Gastrocnemius medialis (tissue), 4 donors: Measurements from ENCODE around the gene FANCC. TPM values are rescaled to one million over a fixed set of nuclear protein-coding genes. Genes with fewer than 3 reads are reported as not detected.
A peak's percentile ranks its signal among the peaks of the same experiment; 100 is the strongest.

ENCODE experiments used
- ATAC-seq, 2 donors: fragments of 150-250 bp; one replicate each; pipeline ENCODE4 v1.9.1; 2016
- DNase-seq, 2 donors: peaks; one replicate each; pipeline ENCODE4 v3.0.0-alpha.2; 2019
- H3K27ac ChIP-seq, 4 donors: fragments of 200-600 bp; sonication (generic); 1 replicate in 1 of 4; 2 replicates in 3 of 4; pipeline ENCODE4 v1.5.1; 2016 to 2018; ENCODE audit warnings: mild to moderate bottlenecking in 2 of 4, moderate library complexity in 1 of 4
- H3K27me3 ChIP-seq, 3 donors: fragments of 200-600 bp; sonication (generic) in 2 of 3; 1 replicate in 1 of 3; 2 replicates in 2 of 3; pipeline versions ENCODE4 v1.5.1 to v1.6.0; 2016 to 2019; ENCODE audit warnings: mild to moderate bottlenecking in 1 of 3, moderate library complexity in 1 of 3
- H3K36me3 ChIP-seq, 2 donors: fragments of 200-600 bp; sonication (generic) in 1 of 2; one replicate each; pipeline ENCODE4 v1.5.1; 2017 to 2018
- H3K4me1 ChIP-seq, 2 donors: fragments of 200-600 bp; sonication (generic) in 1 of 2; one replicate each; pipeline ENCODE4 v1.5.1; 2016 to 2017; ENCODE audit warnings: mild to moderate bottlenecking in 2 of 2
- H3K4me3 ChIP-seq, 4 donors: fragments of 200-600 bp; sonication (generic) in 3 of 4; 1 replicate in 1 of 4; 2 replicates in 3 of 4; pipeline ENCODE4 v1.5.1; 2016 to 2019; ENCODE audit warnings: mild to moderate bottlenecking in 2 of 4
- H3K9me3 ChIP-seq, 3 donors: fragments of 200-600 bp; sonication (generic) in 2 of 3; 1 replicate in 1 of 3; 2 replicates in 2 of 3; pipeline ENCODE4 v1.5.1; 2016 to 2019
- CTCF ChIP-seq, 5 experiments: fragments of 450-650 bp in 3 of 5; fragments of 200-600 bp in 2 of 5; sonication (generic) in 2 of 5; IDR thresholded peaks in 4 of 5; conservative IDR thresholded peaks in 1 of 5; 1 replicate in 4 of 5; 2 replicates in 1 of 5; pipeline ENCODE4 v1.5.1; 2016 to 2019; ENCODE audit warnings: antibody characterized with exemption in 5 of 5, mild to moderate bottlenecking in 3 of 5, moderate library complexity in 3 of 5
- POLR2A ChIP-seq, 2 donors: fragments of 450-650 bp; IDR thresholded peaks; one replicate each; pipeline ENCODE4 v1.6.1; 2017; ENCODE audit warnings: antibody characterized with exemption in 2 of 2, mild to moderate bottlenecking in 2 of 2, moderate library complexity in 2 of 2
- in situ Hi-C, 4 donors: fragments of 200-750 bp; cut with MboI; loops; one replicate each; pipeline versions ENCODE4 v1.15.0 to v1.8.0; 2017; ENCODE audit warnings: low sequenced_read_pairs in 4 of 4
- intact Hi-C: fragments of 100-400 bp; cut with DNase I; formaldehyde crosslinking; loops from one replicate; pipeline ENCODE4 v1.15.1; 2023; ENCODE audit warnings: low total_unique reads
- total RNA-seq, 4 donors: library from RNA; depleted of rRNA; stranded (reverse); fragments of >200 nt; gene quantifications; one replicate each; pipeline versions ENCODE4 v1.1.0 to v1.2.3, GENCODE V29; 2016

The FANCC gene
- total RNA-seq, 4 donors from 2014 or later: 1.2 to 4.8 (median 2.5) TPM

- Histone ChIP-seq H3K4me3 (no peak overlapping the region), H3K4me1 (no peaks in the 10 kb centered on the region), H3K27me3 (no peaks in the 10 kb centered on the region), H3K27ac (no peak overlapping the region), H3K9me3 (no peaks in the 10 kb centered on the region), H3K36me3 (no peaks in the 10 kb centered on the region)
- TF ChIP-seq CTCF (IDR thresholded peaks at IDR 0.05 in 4 of 5, conservative IDR thresholded peaks at IDR 0.05 in 1 of 5) (no peak), POLR2A (IDR thresholded peaks at IDR 0.05) (no peak)
- ATAC-seq (no peak), DNase-seq (no peak)
- in situ Hi-C loops (no loop called here), intact Hi-C loops (loop anchor here (5.0 kb wide), 1 partner anchor 336 kb away; no protein-coding TSS in a partner anchor)
Observed at GRCh38 chr9:95118596-95118995, 198.9 kb downstream of the FANCC start.

- H3K9me3 ChIP-seq: no peaks in the 10 kb centered on the region
- H3K4me1 ChIP-seq: no peaks in the 10 kb centered on the region
- intact Hi-C loops (loop anchor here (5.0 kb wide), 1 partner anchor 335 kb away; no protein-coding TSS in a partner anchor), in situ Hi-C loops (no loop called here)
- no peak overlapping the region for H3K27ac ChIP-seq
- no peaks in the 10 kb centered on the region for H3K36me3 ChIP-seq
- TF ChIP-seq POLR2A (IDR thresholded peaks at IDR 0.05) (no peak), CTCF (IDR thresholded peaks at IDR 0.05 in 4 of 5, conservative IDR thresholded peaks at IDR 0.05 in 1 of 5) (no peak)
- ATAC-seq: no peak
- H3K27me3 ChIP-seq: no peaks in the 10 kb centered on the region
- no peak overlapping the region for H3K4me3 ChIP-seq
- DNase-seq: no peak
Observed at GRCh38 chr9:95116808-95117204, 200.7 kb downstream of the FANCC start.

GRCh38 chr9:95116002-95116807 lies 201.3 kb downstream of the FANCC start:
- in situ Hi-C loops (no loop called here), intact Hi-C loops (loop anchor here (5.0 kb wide), 1 partner anchor 334 kb away; no protein-coding TSS in a partner anchor)
- ATAC-seq (peak; percentile 61 to 63), DNase-seq (no peak)
- TF ChIP-seq CTCF (IDR thresholded peaks at IDR 0.05 in 4 of 5, conservative IDR thresholded peaks at IDR 0.05 in 1 of 5): peak in 3 of 5 experiments; percentile 46 to 53 (median 49)
- no peak for TF ChIP-seq POLR2A (IDR thresholded peaks at IDR 0.05)
- no peak overlapping the region for H3K27ac ChIP-seq
- no peaks in the 10 kb centered on the region for H3K27me3 ChIP-seq
- H3K4me3 ChIP-seq: no peak overlapping the region
- no peaks in the 10 kb centered on the region for H3K9me3 ChIP-seq
- peaks cover 0 to 4% of the 10 kb centered on the region in 2 donors for H3K36me3 ChIP-seq
- H3K4me1 ChIP-seq: peaks cover under 1% of the 10 kb centered on the region in 2 donors

GRCh38 chr9:95115104-95115503 lies 202.4 kb downstream of the FANCC start:
- Histone ChIP-seq H3K36me3 (peaks cover 0 to 7% of the 10 kb centered on the region in 2 donors), H3K27me3 (no peaks in the 10 kb centered on the region), H3K27ac (no peak overlapping the region), H3K4me3 (no peak overlapping the region), H3K4me1 (peaks cover 10 to 12% of the 10 kb centered on the region in 2 donors), H3K9me3 (no peaks in the 10 kb centered on the region)
- ATAC-seq: no peak
- in situ Hi-C loops (no loop called here), intact Hi-C loops (loop anchor here (5.0 kb wide), 1 partner anchor 333 kb away; no protein-coding TSS in a partner anchor)
- no peak for TF ChIP-seq CTCF (IDR thresholded peaks at IDR 0.05 in 4 of 5, conservative IDR thresholded peaks at IDR 0.05 in 1 of 5)
- TF ChIP-seq POLR2A (IDR thresholded peaks at IDR 0.05): no peak
- DNase-seq: no peak
